Non-pigmented ciliary epithelial cell (primary cell): ENCODE measurements around the gene PTPN22.

ENCODE experiments used
- DNase-seq: peaks from one replicate; pipeline ENCODE4 v3.0.0-alpha.2; 2010; ENCODE audit warnings: low read depth

The PTPN22 gene

GRCh38 chr1:113887402-113888175 lies 16.1 kb upstream of the PTPN22 start, which contains the start of gene BCL2L15:
BCL2L15 (minus strand) TSS chr1:113887581; CDS start chr1:113887375, 206 bp downstream.
- DNase-seq, result no peak

- no peak for DNase-seq
Observed at GRCh38 chr1:113886417-113887401, 15.2 kb upstream of the PTPN22 start.

GRCh38 chr1:113881661-113882060 lies 10.1 kb upstream of the PTPN22 start:
- no peak for DNase-seq

- DNase-seq, result no peak
Observed at GRCh38 chr1:113879739-113880038, 8.2 kb upstream of the PTPN22 start.

GRCh38 chr1:113876176-113876575 lies 4.7 kb upstream of the PTPN22 start:
- no peak for DNase-seq

- DNase-seq, result no peak
Observed at GRCh38 chr1:113875714-113876113, 4.2 kb upstream of the PTPN22 start.

- no peak for DNase-seq
Observed at GRCh38 chr1:113874012-113874879, 2.7 kb upstream of the PTPN22 start.

- no peak for DNase-seq
Observed at GRCh38 chr1:113872219-113872935, 865 bp upstream of the PTPN22 start.

- DNase-seq, result no peak
Observed at GRCh38 chr1:113870778-113871177, 734 bp downstream of the PTPN22 start.

GRCh38 chr1:113868387-113869083 lies 3.0 kb downstream of the PTPN22 start:
- peak; percentile 43 for DNase-seq

GRCh38 chr1:113861641-113862040 lies 9.9 kb downstream of the PTPN22 start:
- DNase-seq, result no peak

GRCh38 chr1:113860891-113861290 lies 10.6 kb downstream of the PTPN22 start:
- peak; percentile 65 for DNase-seq

GRCh38 chr1:113859478-113860175 lies 11.9 kb downstream of the PTPN22 start:
- no peak for DNase-seq

GRCh38 chr1:113858982-113859381 lies 12.5 kb downstream of the PTPN22 start:
- DNase-seq, result no peak

GRCh38 chr1:113858418-113858817 lies 13.1 kb downstream of the PTPN22 start:
- no peak for DNase-seq

- DNase-seq, result no peak
Observed at GRCh38 chr1:113857776-113858175, 13.7 kb downstream of the PTPN22 start.

- no peak for DNase-seq
Observed at GRCh38 chr1:113856401-113856790, 15.1 kb downstream of the PTPN22 start.

GRCh38 chr1:113855630-113856400 lies 15.7 kb downstream of the PTPN22 start:
- DNase-seq, result no peak

- DNase-seq, result no peak
Observed at GRCh38 chr1:113854234-113854633, 17.3 kb downstream of the PTPN22 start.
